AG04450 (cell line): ENCODE results near the gene COTL1. TPM values are rescaled to one million over a fixed set of nuclear protein-coding genes. Genes with fewer than 3 reads are reported as not detected.

Source experiments
- CTCF ChIA-PET: fragments of 300-600, 350-600 bp; formaldehyde crosslinking; extraction: SDS; loops from one replicate; lab custom pipeline; 2022; ENCODE audit warnings: antibody characterized with exemption, inconsistent platforms; lab: Charles Lee
- POLR2A ChIA-PET: fragments of 350-600 bp; formaldehyde crosslinking; extraction: SDS; loops from one replicate; lab custom pipeline; 2021; ENCODE audit warnings: antibody characterized with exemption, inconsistent platforms; lab: Yijun Ruan, JAX
- DNase-seq: peaks from one replicate; pipeline ENCODE4 v3.0.0-alpha.2; 2011; ENCODE audit warnings: low read depth, low spot score
- H3K27ac ChIP-seq: one replicate; pipeline ENCODE4 v1.5.1; 2012; ENCODE audit warnings: low read depth, low read length, control low read depth
- H3K27me3 ChIP-seq: one replicate; pipeline ENCODE4 v1.6.0; 2012; ENCODE audit warnings: low read length; ENCODE audit not compliant: control insufficient read depth, insufficient read depth
- H3K4me3 ChIP-seq: 2 replicates; pipeline ENCODE4 v1.5.1; 2011; ENCODE audit warnings: mild to moderate bottlenecking, low read depth, low read length, control low read depth
- H3K9me3 ChIP-seq: 2 replicates; pipeline ENCODE4 v1.5.1; 2012; ENCODE audit warnings: low read length; ENCODE audit not compliant: control insufficient read depth, insufficient read depth
- CTCF ChIP-seq: IDR thresholded peaks from 2 replicates; pipeline ENCODE4 v1.5.1; 2011; ENCODE audit warnings: low read depth, low read length, control low read depth, inconsistent platforms
- polyA plus RNA-seq: library from polyadenylated mRNA; depleted of rRNA; stranded (reverse); fragments of >200 nt; gene quantifications from 2 replicates; pipeline ENCODE4 v1.2.3, GENCODE V29; 2011

COTL1 gene
- polyA plus RNA-seq, 1 experiment, result 153 TPM

GRCh38 chr16:84607694-84608093 lies 10.2 kb downstream of the COTL1 start:
- ChIA-PET POLR2A (no interaction called here), CTCF (no interaction called here)

GRCh38 chr16:84607061-84607460 lies 10.8 kb downstream of the COTL1 start:
- no peaks in the 10 kb centered on the region for H3K27me3 ChIP-seq
- no peak overlapping the region for H3K4me3 ChIP-seq
- ChIA-PET CTCF (interaction anchor here (1.0 kb wide), 1 partner anchor 96 kb away, joined by 3 read pairs; no protein-coding TSS in a partner anchor), POLR2A (no interaction called here)
- peaks cover 13% of the 10 kb centered on the region for H3K9me3 ChIP-seq
- no peak for TF ChIP-seq CTCF
- H3K27ac ChIP-seq, result no peak overlapping the region
- DNase-seq, result no peak

More at GRCh38 chr16:84607694-84608093, 10.2 kb downstream of the COTL1 start:
- no peak overlapping the region for H3K4me3 ChIP-seq
- no peak for DNase-seq
- no peak for TF ChIP-seq CTCF
- no peaks in the 10 kb centered on the region for H3K27me3 ChIP-seq
- no peak overlapping the region for H3K27ac ChIP-seq
- peaks cover 13% of the 10 kb centered on the region for H3K9me3 ChIP-seq

GRCh38 chr16:84606081-84606875 lies 11.6 kb downstream of the COTL1 start:
- no peak for TF ChIP-seq CTCF
- Histone ChIP-seq H3K27me3 (no peaks in the 10 kb centered on the region), H3K4me3 (no peak overlapping the region), H3K9me3 (peaks cover 13% of the 10 kb centered on the region), H3K27ac (no peak overlapping the region)
- no peak for DNase-seq
- ChIA-PET CTCF (interaction anchor here (1.0 kb wide), 1 partner anchor 95 kb away, joined by 3 read pairs; no protein-coding TSS in a partner anchor), POLR2A (interaction anchor here (0.6 kb wide), 1 partner anchor 96 kb away, joined by 6 read pairs; no protein-coding TSS in a partner anchor)

- no peak for DNase-seq
- H3K9me3 ChIP-seq, result peaks cover 13% of the 10 kb centered on the region
- H3K27ac ChIP-seq, result no peak overlapping the region
- no peaks in the 10 kb centered on the region for H3K27me3 ChIP-seq
- no peak overlapping the region for H3K4me3 ChIP-seq
- CTCF ChIA-PET, result no interaction called here
- POLR2A ChIA-PET, result no interaction called here
- TF ChIP-seq CTCF, result no peak
Observed at GRCh38 chr16:84605339-84605848, 12.5 kb downstream of the COTL1 start.

- H3K9me3 ChIP-seq, result peaks cover 13% of the 10 kb centered on the region
- no peak overlapping the region for H3K4me3 ChIP-seq
- TF ChIP-seq CTCF, result no peak
- DNase-seq, result no peak
- CTCF ChIA-PET, result no interaction called here
- POLR2A ChIA-PET, result interaction anchor here (2.2 kb wide), 1 partner anchor 14 kb away, joined by 13 read pairs; the partner anchor contains the start of gene COTL1
- peak overlapping the region; percentile 57 for H3K27ac ChIP-seq
- H3K27me3 ChIP-seq, result no peaks in the 10 kb centered on the region
Observed at GRCh38 chr16:84604477-84605013, 13.3 kb downstream of the COTL1 start.
